ENCODE results near the gene LPAR6.

LPAR6 gene

DNA sequence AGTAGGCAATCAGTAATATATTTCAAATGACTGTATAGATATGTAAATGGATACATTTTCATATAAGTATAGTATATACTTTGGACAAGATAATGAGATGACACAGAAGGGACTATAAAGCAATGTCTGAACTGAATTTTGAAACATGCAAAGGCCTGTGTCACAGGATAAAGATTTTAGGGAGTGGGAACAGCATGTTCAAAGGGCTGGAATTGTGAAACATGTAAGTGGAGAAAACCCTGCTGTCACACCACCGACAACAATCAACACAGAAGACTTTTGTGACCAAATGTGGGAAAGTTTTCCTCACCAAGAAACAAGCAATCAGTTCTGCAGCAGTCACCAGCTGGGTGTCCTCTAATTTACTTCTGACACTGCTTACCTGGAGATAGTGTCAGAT lies 42.9 kb downstream of the LPAR6 start:
- no peak for DNase-seq (ENCODE audit: low spot score)

All from D341Med (cell line).